Measurements from ENCODE around the gene GLI3. TPM values are rescaled to one million over a fixed set of nuclear protein-coding genes. Genes with fewer than 3 reads are reported as not detected.

GLI3 gene
- total RNA-seq, 4 donors from 2014 or later = 3.0 to 9.0 (median 4.2) TPM

DNA sequence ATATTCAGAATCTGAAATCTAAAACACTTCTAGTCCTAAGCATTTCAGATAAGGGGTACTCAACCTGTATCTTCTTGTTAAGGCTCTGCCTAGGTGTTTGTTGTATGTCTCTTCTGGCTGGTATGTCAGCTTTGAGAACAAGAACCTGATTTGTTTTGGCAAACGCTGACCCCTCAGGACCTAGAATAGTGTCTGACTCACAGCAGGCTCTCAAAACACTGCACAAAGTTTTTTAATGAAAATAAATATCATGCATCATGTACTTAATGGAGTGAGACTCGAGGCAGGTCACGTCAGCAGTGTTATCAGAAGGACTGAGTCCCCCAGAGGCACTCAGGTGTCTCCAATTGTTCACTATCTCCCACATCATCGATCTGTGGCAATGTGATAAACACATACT is 99.1 kb downstream of the GLI3 start:
- H3K27ac ChIP-seq = no peak overlapping the region

DNA sequence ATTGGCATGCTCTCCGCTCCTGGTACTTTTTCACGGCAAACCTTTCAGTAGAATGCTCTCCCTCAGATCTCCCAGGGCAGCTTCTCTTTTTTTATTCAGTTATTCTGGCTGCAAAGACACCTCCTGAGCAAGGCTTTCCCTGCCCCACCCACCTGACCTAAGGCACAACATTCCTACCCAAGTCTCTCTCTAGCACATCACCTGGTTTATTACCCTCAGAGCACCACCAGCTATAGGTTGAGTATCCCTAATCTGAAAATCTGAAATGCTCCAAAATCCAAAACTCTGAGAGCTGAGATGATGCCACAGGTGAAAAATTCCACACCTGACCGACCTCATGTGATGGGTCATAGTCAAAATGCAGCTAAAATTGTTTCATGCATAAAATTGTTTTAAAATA is 99.6 kb downstream of the GLI3 start:
- H3K4me3 ChIP-seq = no peak overlapping the region
- H3K27ac ChIP-seq = no peak overlapping the region
- H3K27me3 ChIP-seq = no peaks in the 10 kb centered on the region
- peaks cover 0 to 27% (median 4%) of the 10 kb centered on the region in 3 donors for H3K4me1 ChIP-seq
- DNase-seq = no peak
- peaks cover 0 to 7% (median 0%) of the 10 kb centered on the region in 3 donors for H3K36me3 ChIP-seq
- WGBS, 2 donors = 80 to 81% methylated on average over 3 of the region's 3 CpGs
- intact Hi-C loops (cut with DNase I) = no loop called here
- no peaks in the 10 kb centered on the region for H3K9me3 ChIP-seq
- TF ChIP-seq, protein P1, sequence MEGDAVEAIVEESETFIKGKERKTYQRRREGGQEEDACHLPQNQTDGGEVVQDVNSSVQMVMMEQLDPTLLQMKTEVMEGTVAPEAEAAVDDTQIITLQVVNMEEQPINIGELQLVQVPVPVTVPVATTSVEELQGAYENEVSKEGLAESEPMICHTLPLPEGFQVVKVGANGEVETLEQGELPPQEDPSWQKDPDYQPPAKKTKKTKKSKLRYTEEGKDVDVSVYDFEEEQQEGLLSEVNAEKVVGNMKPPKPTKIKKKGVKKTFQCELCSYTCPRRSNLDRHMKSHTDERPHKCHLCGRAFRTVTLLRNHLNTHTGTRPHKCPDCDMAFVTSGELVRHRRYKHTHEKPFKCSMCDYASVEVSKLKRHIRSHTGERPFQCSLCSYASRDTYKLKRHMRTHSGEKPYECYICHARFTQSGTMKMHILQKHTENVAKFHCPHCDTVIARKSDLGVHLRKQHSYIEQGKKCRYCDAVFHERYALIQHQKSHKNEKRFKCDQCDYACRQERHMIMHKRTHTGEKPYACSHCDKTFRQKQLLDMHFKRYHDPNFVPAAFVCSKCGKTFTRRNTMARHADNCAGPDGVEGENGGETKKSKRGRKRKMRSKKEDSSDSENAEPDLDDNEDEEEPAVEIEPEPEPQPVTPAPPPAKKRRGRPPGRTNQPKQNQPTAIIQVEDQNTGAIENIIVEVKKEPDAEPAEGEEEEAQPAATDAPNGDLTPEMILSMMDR (IDR thresholded peaks at IDR 0.05) = no peak
- TF ChIP-seq POLR2A (IDR thresholded peaks at IDR 0.05) = no peak

More for the DNA sequence above, 99.1 kb downstream of the GLI3 start:
- intact Hi-C loops (cut with DNase I) = no loop called here
- Histone ChIP-seq H3K4me1 (peaks cover 0 to 27% (median 4%) of the 10 kb centered on the region in 3 donors), H3K27me3 (no peaks in the 10 kb centered on the region), H3K4me3 (no peak overlapping the region), H3K36me3 (peaks cover 0 to 7% (median 0%) of the 10 kb centered on the region in 3 donors), H3K9me3 (no peaks in the 10 kb centered on the region)
- WGBS, 2 donors = 27 to 34% methylated on average over 4 of the region's 4 CpGs
- TF ChIP-seq, protein P1 (IDR thresholded peaks at IDR 0.05) = no peak
- TF ChIP-seq POLR2A (IDR thresholded peaks at IDR 0.05) = no peak
- DNase-seq = no peak

DNA sequence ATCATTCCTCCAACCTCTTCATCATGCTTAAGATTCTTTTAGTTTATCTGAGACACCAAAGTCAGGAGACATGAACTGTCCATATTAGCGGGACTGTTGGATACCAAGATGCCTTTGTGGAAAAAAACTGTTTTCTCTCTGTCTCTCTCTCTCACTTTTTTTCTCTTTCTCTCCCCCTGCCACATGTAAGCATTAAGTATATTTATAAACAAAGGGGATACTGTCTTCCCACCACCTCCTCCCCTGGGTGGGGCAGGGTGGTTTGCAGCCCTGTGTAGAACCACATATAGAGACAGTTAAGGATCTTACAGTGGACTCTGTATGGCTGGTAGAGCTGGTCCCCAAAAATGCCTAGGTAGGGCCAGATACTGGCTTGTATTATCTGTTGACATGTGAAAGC is 101.3 kb downstream of the GLI3 start:
- WGBS, 2 donors = 86 to 93% methylated on average over 1 of the region's 1 CpG
- TF ChIP-seq, protein P1 (IDR thresholded peaks at IDR 0.05) = no peak
- no peak for TF ChIP-seq POLR2A (IDR thresholded peaks at IDR 0.05)
- intact Hi-C loops (cut with DNase I) = no loop called here
- Histone ChIP-seq H3K36me3 (no peaks in the 10 kb centered on the region), H3K27ac (no peak overlapping the region), H3K4me1 (peaks cover 0 to 27% (median 4%) of the 10 kb centered on the region in 3 donors), H3K27me3 (no peaks in the 10 kb centered on the region), H3K9me3 (no peaks in the 10 kb centered on the region), H3K4me3 (no peak overlapping the region)
- no peak for DNase-seq

DNA sequence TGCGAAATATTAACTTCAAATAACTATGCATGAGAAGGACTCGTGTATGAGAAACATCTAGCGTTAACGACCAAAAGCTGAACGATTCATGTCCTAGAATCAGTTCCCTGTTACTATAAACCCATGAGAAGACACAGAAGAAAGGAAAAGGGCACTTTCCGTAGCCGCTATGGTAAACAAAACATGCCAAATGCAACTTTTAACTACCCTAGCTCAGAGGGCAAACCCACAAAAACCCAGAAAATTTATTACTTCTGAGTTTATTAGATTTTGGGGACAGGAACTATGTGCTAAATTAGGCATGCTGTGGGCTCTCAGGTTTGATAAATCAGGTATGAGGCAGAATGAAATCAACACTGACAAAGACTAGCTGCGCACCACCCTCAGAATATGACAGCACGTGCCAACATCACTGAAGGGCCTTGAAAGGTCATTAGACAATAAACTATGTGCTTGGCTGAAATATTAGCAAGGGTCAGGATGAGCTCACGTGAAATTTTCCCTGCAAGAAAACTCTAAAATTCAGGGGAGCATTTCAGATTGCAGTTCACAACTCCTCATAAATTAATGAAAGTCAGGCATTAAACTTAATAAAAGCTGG is 102.6 kb downstream of the GLI3 start:
- Histone ChIP-seq H3K9me3 (no peaks in the 10 kb centered on the region), H3K4me1 (peaks cover 0 to 27% (median 4%) of the 10 kb centered on the region in 3 donors), H3K4me3 (no peak overlapping the region), H3K36me3 (peaks cover 0 to 3% (median 0%) of the 10 kb centered on the region in 3 donors), H3K27ac (no peak overlapping the region), H3K27me3 (no peaks in the 10 kb centered on the region)
- intact Hi-C loops (cut with DNase I) = no loop called here
- DNase-seq = no peak
- 84 to 90% methylated on average over 10 of the region's 10 CpGs for WGBS, 2 donors
- TF ChIP-seq, protein P1 (IDR thresholded peaks at IDR 0.05) = no peak
- TF ChIP-seq POLR2A (IDR thresholded peaks at IDR 0.05) = no peak

DNA sequence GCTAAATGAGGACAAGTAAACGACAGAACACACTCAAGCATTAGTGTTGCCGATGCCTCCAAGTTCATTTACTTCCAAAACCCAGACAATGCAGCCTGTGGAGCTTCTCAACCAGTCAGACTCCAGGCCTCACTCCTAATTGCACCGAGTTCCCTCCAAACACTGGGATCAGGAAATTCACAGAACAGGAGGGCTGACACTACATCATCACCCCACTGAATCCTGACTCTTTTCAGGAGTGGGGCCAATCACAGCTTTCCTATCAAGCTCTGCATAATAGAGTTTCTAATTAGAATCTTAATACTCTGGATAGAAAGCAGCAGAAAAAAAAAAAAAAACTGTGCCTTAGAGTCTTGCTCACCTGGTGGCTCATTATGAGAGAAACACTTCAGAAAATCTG is 103.7 kb downstream of the GLI3 start:
- no peak for DNase-seq
- Histone ChIP-seq H3K27me3 (no peaks in the 10 kb centered on the region), H3K36me3 (peaks cover 0 to 4% (median 0%) of the 10 kb centered on the region in 3 donors), H3K27ac (no peak overlapping the region), H3K9me3 (no peaks in the 10 kb centered on the region), H3K4me3 (no peak overlapping the region), H3K4me1 (peaks cover 0 to 22% (median 3%) of the 10 kb centered on the region in 3 donors)
- intact Hi-C loops (cut with DNase I) = no loop called here
- 59 to 64% methylated on average over 3 of the region's 3 CpGs for WGBS, 2 donors
- TF ChIP-seq POLR2A (IDR thresholded peaks at IDR 0.05) = no peak
- TF ChIP-seq, protein P1 (IDR thresholded peaks at IDR 0.05) = no peak
